ENCODE results near the gene SEL1L. TPM values are rescaled to one million over a fixed set of nuclear protein-coding genes. Genes with fewer than 3 reads are reported as not detected.

Gene SEL1L
- polyA plus RNA-seq, 2 of the 4 experiments (the other 2 are of a cell fraction), result 25.9 to 43.2 TPM

- FAIRE-seq (no peak), DNase-seq (ENCODE audit: low read depth in 1 of 2, low spot score in 1 of 2) (no peak), ATAC-seq (no peak)
- Histone ChIP-seq H3K4me3 (no peak overlapping the region), H3K4me1 (no peaks in the 10 kb centered on the region), H3K9me3 (no peaks in the 10 kb centered on the region), H3K4me2 (no peak overlapping the region), H3K27ac (no peak overlapping the region)
- TF ChIP-seq, protein P1, sequence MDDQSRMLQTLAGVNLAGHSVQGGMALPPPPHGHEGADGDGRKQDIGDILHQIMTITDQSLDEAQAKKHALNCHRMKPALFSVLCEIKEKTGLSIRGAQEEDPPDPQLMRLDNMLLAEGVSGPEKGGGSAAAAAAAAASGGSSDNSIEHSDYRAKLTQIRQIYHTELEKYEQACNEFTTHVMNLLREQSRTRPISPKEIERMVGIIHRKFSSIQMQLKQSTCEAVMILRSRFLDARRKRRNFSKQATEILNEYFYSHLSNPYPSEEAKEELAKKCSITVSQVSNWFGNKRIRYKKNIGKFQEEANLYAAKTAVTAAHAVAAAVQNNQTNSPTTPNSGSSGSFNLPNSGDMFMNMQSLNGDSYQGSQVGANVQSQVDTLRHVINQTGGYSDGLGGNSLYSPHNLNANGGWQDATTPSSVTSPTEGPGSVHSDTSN (IDR thresholded peaks at IDR 0.05), result no peak
- TF ChIP-seq MAFK (IDR thresholded peaks at IDR 0.05; ENCODE audit: partially characterized antibody) (no peak), CHD2 (IDR thresholded peaks at IDR 0.05; ENCODE audit: low read length, partially characterized antibody) (no peak), ESRRA (IDR thresholded peaks at IDR 0.05; ENCODE audit: borderline replicate concordance, low read length) (no peak), CBX2 (IDR thresholded peaks at IDR 0.05; ENCODE audit: borderline replicate concordance, low read depth) (no peak), ZSCAN20 (CRISPR knock-in tag; IDR thresholded peaks at IDR 0.05) (no peak), FOXS1 (CRISPR knock-in tag; IDR thresholded peaks at IDR 0.05) (no peak), ZNF302 (CRISPR knock-in tag; IDR thresholded peaks at IDR 0.05) (no peak), HOXA7 (CRISPR knock-in tag; IDR thresholded peaks at IDR 0.05) (no peak), HES2 (IDR thresholded peaks at IDR 0.05) (no peak), RFX5 (IDR thresholded peaks at IDR 0.05) (no peak), NFE2L2 (conservative IDR thresholded peaks at IDR 0.05; ENCODE audit: low read length) (no peak)
- TF ChIP-seq, protein P2, sequence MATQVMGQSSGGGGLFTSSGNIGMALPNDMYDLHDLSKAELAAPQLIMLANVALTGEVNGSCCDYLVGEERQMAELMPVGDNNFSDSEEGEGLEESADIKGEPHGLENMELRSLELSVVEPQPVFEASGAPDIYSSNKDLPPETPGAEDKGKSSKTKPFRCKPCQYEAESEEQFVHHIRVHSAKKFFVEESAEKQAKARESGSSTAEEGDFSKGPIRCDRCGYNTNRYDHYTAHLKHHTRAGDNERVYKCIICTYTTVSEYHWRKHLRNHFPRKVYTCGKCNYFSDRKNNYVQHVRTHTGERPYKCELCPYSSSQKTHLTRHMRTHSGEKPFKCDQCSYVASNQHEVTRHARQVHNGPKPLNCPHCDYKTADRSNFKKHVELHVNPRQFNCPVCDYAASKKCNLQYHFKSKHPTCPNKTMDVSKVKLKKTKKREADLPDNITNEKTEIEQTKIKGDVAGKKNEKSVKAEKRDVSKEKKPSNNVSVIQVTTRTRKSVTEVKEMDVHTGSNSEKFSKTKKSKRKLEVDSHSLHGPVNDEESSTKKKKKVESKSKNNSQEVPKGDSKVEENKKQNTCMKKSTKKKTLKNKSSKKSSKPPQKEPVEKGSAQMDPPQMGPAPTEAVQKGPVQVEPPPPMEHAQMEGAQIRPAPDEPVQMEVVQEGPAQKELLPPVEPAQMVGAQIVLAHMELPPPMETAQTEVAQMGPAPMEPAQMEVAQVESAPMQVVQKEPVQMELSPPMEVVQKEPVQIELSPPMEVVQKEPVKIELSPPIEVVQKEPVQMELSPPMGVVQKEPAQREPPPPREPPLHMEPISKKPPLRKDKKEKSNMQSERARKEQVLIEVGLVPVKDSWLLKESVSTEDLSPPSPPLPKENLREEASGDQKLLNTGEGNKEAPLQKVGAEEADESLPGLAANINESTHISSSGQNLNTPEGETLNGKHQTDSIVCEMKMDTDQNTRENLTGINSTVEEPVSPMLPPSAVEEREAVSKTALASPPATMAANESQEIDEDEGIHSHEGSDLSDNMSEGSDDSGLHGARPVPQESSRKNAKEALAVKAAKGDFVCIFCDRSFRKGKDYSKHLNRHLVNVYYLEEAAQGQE (IDR thresholded peaks at IDR 0.05), result no peak
- TF ChIP-seq, protein P3, sequence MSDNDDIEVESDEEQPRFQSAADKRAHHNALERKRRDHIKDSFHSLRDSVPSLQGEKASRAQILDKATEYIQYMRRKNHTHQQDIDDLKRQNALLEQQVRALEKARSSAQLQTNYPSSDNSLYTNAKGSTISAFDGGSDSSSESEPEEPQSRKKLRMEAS (IDR thresholded peaks at IDR 0.05), result no peak
- POLR2A ChIA-PET, result no interaction called here
- CTCF ChIA-PET, result no interaction called here
- WGBS (ENCODE audit: missing lambda C conversion rate), result 14% methylated on average over 3 of the region's 3 CpGs
Observed at GRCh38 chr14:81559385-81559784, 25.7 kb upstream of the SEL1L start.

GRCh38 chr14:81557146-81557545, 23.5 kb upstream of the SEL1L start:
- TF ChIP-seq MAZ (IDR thresholded peaks at IDR 0.05; ENCODE audit: borderline replicate concordance, low read depth, low read length) (no peak), HEYL (CRISPR knock-in tag; IDR thresholded peaks at IDR 0.05) (no peak), ATOH8 (CRISPR knock-in tag; IDR thresholded peaks at IDR 0.05; ENCODE audit: low read depth) (no peak)
- TF ChIP-seq, protein P2 (IDR thresholded peaks at IDR 0.05), result no peak
- ATAC-seq (no peak), FAIRE-seq (no peak), DNase-seq (ENCODE audit: low read depth in 1 of 2, low spot score in 1 of 2) (no peak)
- ChIA-PET POLR2A (no interaction called here), CTCF (no interaction called here)
- Histone ChIP-seq H3K9me3 (no peaks in the 10 kb centered on the region), H3K4me2 (no peak overlapping the region), H3K27ac (no peak overlapping the region), H3K4me1 (no peaks in the 10 kb centered on the region), H3K4me3 (no peak overlapping the region)
- 0% methylated on average over 1 of the region's 1 CpG for WGBS (ENCODE audit: missing lambda C conversion rate)
